GM10266 (cell line): Measurements from ENCODE around the gene AVEN.

Source experiments
- DNase-seq: peaks from one replicate; pipeline ENCODE4 v3.0.0; 2012; ENCODE audit errors: extremely low spot score
- TF ChIP-seq, protein P1 (sequence below): IDR thresholded peaks from 2 replicates; pipeline ENCODE4 v1.5.1; 2012; ENCODE audit warnings: mild to moderate bottlenecking, low read depth; ENCODE audit not compliant: control insufficient read depth, insufficient read depth; ENCODE audit errors: missing control alignments

The AVEN gene

DNA sequence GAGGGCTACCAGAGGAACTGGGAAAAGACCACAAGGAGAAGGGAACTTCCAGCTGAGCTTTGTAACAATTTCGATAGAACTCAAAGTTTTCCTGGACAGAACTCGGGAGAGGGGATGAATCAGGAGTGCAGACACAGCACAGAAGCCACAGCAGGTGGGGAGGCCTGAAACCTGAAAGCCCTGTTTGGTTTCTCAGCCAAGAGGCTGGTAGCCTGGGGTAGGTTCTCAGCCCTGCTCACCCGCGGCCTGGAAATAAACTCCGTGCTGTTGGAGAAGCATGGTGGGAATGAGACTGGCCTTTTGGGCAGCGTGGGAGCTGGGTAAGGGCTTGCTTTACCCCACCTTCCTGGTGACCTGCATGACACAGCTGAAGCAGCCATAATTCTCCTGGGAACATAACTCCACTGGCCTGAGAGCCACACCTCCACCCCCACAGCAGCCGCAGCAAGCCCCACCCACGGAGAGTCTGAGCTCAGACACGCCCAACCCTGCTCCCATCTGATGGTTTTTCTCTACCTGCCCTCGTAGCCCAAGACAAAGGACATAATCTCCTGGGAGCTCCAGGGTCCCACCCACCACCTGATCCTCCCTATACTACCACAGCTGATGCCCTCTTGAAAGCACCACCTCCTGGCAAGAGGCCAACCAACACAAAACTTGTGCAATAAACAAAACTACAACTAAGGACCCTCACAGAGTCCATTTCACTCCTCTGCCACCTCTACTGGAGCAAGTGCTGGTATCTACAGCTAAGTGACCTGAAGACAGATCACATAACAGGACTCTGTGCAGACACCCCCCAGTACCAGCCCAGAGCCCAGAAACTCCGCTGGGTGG is 123.2 kb downstream of the AVEN start:
- no peak for DNase-seq
- TF ChIP-seq, protein P1, sequence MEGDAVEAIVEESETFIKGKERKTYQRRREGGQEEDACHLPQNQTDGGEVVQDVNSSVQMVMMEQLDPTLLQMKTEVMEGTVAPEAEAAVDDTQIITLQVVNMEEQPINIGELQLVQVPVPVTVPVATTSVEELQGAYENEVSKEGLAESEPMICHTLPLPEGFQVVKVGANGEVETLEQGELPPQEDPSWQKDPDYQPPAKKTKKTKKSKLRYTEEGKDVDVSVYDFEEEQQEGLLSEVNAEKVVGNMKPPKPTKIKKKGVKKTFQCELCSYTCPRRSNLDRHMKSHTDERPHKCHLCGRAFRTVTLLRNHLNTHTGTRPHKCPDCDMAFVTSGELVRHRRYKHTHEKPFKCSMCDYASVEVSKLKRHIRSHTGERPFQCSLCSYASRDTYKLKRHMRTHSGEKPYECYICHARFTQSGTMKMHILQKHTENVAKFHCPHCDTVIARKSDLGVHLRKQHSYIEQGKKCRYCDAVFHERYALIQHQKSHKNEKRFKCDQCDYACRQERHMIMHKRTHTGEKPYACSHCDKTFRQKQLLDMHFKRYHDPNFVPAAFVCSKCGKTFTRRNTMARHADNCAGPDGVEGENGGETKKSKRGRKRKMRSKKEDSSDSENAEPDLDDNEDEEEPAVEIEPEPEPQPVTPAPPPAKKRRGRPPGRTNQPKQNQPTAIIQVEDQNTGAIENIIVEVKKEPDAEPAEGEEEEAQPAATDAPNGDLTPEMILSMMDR = no peak

DNA sequence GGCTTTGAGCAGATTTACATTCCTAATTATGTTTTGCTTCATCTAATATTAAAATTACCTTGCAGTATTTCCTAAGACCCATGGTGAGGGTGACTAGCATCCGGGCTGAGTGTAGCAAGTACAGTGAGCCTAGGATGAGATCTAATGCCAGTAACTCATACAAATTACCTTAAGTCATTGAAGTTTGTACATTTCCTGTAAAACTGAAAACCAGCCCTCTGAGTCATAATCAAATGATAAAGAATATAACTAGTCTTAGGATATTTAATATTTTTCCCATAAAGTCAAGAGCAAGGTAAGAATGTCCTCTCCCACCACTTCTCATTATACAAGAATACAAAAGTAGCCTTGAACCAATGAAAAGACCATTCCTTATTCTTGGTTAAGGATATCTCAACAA is 125.5 kb downstream of the AVEN start:
- TF ChIP-seq, protein P1 = no peak
- DNase-seq = no peak

DNA sequence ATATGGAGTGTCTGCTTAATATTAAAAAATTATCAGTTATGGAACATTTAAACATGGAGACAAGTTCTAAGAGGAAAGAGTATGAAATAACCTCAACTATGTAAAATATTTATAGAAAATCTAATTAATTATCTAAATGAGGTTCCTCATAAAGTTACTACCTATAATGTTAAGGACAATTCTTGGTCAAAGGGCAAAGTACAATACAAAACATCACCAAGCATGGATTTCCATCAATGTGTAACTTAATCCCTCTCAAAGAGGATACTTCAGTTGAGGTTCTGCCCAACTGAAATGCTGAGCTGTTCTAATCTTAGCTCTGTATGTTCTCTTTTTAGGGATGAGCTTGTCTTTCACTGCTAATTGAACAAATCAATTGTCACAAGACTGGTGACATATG is 126.7 kb downstream of the AVEN start:
- DNase-seq = no peak
- TF ChIP-seq, protein P1 = no peak

DNA sequence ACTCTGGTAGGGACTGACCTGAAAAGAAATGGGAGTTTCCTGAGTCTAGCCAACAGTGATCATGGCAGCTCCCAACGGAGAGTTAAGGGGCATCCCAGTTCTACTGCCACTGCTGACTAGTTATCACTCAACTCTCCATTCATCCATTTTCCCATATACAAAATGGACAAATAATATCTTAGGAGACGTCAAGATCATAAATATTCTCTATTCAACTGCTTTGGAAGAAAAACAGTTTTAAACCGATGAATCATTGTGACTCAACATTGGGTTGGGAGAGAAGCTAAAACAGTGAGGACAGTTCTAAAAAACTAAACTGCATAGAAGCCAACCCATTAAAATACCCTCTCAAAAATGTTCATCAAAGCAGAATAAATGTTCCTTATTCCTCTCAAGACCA is 128.3 kb downstream of the AVEN start:
- DNase-seq = no peak
- TF ChIP-seq, protein P1 = no peak

DNA sequence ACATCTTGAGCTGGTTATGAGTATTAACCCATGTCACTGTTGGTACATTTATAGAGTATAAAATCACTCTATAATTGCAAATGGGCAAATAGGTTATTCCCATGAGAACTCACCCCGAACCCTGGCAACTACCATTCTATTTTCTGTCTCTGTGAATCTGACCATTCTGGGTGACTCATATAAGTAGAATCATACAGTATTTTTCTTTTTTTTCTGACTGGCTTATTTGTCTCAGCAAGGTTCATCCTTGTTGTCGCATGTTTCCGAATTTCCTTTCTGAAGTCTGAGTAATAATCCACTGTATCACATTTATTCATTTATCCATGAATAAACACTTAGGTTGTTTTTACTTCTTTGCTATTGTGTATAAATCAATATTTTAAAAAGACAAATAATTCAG is 130.6 kb downstream of the AVEN start:
- TF ChIP-seq, protein P1 = no peak
- no peak for DNase-seq

DNA sequence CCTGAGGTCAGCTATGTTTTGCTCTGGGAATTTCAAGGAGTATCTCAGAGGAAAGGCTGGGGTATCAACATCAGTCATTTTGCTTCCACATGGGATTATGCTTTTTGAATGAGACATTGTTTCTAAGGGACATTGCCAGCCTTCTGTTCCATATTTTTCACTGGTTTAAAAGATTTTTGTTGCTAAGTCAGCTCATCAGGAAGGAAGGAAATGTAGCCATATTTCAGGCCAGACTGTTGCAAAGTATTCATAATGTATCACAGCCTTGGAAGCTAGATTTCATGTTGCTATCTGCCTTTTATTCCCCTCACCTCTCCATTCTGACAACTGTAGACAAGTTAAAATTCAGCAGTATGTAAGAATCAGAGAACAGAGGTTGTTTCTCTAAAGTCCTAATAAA is 131.7 kb downstream of the AVEN start:
- DNase-seq = no peak
- TF ChIP-seq, protein P1 = no peak

DNA sequence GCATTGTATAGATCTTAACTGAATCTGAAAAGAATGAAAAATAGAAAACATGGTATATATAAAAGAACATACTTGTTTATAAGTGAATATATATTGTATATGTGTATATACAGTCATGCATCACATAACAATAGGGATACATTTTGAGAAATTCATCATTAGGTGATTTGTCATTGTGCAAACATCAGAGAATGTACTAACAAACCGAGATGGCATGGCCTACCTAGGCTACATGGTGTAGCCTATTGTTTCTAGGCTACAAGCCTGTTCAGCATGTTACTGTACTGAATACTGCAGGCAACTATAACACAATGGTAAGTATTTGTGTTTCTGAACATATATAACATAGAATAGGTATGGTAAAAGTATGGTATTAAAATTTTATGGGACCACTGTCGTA is 135.3 kb downstream of the AVEN start:
- no peak for DNase-seq
- TF ChIP-seq, protein P1 = no peak
